GM10847 (cell line): ENCODE measurements around the gene DIP2C.

Experiments used
- POLR2A ChIP-seq: IDR thresholded peaks from 2 replicates; pipeline ENCODE4 v1.6.1; 2011; ENCODE audit not compliant: insufficient read length; ENCODE audit errors: extremely low read depth

Gene DIP2C

DNA sequence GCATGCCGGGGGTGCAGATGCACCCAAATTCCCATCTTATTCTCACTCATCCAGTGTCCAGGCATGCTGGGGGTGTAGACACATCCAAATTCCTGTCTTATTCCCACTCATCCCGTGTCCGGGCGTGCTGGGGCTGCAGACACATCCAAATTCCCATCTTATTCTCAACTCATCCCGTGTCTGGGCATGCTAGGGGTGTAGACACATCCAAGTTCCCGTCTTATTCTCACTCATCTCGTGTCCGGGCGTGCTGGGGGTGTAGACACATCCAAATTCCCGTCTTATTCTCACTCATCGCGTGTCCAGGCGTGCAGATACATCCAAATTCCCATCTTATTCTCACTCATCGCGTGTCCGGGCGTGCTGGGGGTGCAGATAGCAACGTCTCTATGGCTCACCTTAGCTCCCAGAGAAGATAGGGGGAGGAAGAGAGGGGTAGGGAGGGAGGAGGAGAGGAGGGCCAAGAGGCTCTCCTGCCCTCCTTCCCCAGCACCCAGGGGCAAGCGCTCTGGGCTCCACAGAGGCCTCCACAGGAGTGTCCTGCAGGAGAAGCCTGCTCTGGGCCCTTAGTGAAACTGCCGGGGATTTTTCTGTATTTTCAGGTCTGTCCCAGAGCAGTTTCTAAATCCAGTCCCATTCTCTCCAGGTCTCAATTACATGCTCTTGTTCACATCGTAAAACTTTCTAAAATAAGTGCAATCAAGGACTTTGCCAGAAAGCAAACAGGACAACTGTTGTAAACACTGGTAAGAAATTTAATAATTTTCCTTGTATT, 210.8 kb downstream of the DIP2C start:
- TF ChIP-seq POLR2A, result no peak

DNA sequence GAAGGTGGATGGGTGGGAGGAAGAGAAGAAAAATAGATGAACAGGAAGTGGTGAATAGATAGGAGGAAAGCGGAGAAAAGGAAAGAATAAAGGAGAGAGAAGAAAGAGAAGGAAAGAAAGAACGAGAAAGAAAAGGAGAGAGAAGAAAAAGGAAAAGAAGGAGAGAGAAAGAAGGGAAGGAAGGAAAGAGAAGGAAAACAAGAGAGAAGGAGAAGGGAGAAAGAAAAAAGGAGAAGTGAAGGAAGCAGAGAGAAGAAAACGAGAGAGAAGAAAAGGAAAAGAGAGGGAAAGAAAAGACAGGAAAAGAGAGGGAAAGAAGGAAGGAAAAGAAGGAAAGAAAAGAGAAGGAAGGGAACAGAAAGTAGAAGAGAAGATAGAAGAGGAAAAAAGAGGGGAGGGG, 211.8 kb downstream of the DIP2C start:
- TF ChIP-seq POLR2A, result no peak

DNA sequence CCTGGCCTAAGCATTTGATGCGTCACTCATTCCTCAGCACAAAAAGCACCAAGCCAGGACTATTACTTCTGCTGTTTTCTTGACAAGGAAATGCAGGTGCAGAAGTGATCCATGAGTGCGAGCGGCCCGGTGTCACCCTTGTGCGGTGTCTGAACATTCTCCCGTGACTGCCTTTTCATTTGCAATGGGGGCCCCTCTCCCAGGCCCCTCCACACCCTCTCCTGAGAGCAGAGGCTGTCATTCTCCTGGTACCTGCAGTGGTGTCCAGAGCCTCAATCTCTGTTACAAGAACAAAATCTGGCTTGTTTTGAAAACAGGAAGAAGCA, 213.1 kb downstream of the DIP2C start:
- no peak for TF ChIP-seq POLR2A

DNA sequence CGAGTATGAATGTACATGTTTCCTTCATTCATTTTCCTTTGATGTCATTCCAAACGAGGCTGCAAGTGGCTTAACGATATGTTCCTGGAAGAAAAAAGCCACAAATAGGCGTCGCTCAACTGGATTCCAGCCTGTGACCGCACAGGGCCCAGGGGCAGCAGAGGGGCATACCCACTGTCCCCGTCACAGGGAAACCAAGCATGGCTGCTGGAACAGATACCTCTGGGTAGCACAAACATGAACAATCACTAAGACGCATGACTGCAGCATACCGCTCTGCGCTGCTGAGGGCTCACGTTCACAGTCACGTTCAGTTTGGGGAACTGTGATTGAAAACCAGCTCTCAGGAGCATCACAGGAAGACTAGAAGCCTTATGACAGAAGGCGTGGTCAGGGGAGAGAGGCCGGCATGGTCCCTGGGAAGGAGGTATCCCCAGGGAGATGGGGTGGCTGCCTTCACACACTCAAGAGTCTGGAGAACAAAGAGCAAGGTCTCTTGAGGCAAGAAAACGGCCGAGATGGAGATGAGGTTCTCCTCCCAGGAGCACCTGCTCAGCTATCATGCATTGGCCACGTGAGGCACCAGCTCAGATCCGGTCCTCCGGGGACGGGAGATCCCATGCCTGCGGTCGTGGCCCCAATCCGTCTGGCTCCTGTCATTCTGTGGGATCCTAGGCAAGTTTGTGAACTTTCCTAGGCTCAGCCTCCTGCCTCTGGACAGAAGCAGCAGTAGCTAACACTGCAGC, 213.6 kb downstream of the DIP2C start:
- no peak for TF ChIP-seq POLR2A

DNA sequence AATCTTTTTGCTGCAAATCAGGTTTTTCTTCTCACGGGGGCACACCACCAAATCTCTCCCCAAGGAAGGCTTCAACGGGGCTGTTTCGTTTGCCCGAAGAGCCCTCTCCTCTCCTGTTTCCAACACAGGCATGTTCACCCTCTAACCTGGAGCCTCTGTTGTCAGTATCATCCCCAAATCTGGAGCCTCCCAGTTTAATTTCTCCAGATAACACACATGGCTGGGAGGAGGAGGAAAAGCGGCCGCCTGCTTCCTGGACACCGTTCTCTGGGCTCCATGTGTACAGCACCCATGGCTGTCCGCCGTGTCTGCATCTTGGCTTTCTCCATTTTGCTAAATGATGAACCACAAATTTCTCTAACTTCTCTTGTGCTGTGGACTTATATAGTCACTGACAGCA, 214.5 kb downstream of the DIP2C start:
- TF ChIP-seq POLR2A, result no peak

DNA sequence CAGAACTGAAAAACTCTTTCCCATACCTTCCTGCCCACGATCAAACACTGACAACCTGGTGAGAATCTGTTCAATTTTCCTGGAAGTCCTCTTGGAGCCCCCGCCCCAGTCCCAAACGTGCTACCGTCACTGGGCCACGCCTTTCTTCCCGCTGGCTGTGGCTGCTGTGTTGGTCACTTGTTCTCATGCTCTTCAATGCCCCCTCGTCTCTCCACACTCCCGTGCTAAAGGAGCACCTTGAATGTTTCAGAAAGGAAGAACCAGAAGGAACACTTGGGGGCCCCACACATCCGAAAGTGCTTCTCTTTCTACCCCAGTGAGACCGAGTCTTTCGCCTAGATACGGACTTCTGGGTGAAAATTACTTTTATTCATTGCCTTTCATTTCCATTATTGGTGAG, 215.1 kb downstream of the DIP2C start:
- no peak for TF ChIP-seq POLR2A

DNA sequence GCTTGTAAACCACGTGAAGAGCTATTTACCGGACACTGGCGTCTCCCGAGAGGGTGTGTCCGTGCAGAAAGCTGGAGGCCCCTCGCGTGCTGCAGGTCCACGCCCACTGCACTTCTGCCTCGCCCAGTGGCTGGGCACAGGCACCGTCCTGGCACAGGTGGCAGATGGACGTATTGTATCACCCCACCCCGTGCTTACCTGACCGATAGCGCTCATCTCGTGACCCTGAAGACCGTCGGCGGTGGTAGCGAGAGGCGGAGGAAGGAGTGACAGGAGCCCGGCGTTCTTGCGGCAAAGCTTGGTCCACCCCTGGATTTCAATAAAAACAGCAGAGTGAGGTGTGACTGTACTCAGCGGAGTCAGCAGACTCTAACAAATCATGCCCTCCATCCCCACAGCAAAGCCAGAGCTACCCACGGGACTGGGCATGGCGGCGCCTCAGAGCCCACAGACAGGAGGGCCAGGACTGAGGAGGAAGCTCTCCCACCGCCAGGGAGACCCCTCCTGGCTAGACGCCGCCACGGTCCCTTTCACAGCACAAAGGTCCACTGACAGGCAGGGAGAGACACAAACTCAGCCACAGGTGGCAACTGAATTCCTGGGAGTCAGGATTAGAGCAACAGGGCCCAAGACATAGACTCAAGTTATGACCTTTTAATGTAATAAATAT, 217.1 kb downstream of the DIP2C start:
- TF ChIP-seq POLR2A, result no peak

DNA sequence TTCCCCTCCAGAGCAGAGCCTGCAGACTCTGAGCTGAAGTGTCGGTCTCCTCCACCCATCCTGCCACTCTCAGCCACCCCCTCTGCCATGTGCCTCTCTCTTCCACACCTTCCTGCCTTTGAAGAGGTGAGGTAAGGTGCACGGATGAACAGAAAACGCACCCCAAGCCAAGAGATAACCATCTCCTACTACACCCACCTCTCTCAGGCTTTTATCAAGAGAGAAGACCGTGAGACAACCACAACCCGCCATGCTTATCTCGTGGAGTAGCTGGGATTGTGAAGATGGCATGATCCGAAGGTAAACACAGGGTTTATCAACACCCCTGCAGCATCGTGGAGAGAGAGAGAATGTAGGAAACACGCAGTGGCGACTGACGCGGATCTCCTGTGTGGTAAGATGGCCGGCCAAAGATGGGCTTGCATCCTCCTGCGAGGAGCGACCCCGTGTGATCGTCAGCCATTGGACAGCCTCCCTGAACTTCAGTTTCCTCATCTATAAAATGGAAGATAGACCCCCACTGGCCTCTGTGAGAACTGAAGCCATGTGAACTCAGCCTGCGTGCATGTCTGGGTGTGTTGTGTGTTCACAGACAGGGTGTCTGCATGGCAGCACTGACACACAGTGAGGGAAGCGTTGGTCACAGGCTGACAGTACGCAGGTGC, 219.0 kb downstream of the DIP2C start:
- TF ChIP-seq POLR2A, result no peak

DNA sequence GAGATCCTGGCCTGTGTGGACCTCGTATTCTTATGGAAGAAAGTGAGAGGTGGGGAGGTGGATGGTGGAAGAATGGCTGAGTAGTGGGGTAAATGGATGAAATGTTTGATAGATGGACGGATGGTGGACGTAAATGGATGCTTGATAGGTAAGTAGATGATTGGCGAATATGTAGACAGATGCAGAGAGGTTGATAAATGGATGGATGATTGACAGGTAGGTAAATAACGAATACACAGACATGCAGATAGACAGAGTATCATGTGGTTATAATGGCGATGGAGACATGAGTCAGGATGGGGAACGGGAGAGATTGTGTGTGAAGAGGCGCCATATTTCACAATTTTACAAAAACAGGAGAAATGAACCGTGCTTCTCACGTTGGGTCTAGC, 219.5 kb downstream of the DIP2C start:
- no peak for TF ChIP-seq POLR2A

DNA sequence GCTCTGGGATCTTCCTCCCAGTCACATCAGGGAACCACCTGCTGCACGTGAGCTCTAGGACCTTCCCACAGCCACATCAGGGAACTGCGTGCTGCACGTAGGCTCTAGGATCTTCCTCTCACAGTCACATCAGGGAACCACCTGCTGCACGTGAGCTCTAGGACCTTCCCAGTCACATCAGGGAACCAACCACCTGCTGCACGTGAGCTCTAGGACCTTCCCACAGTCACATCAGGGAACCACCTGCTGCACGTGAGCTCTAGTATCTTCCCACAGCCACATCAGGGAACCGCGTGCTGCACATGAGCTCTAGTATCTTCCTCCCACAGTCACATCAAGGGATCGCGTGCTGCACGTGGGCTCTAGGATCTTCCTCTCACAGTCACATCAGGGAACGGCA, 229.7 kb downstream of the DIP2C start:
- TF ChIP-seq POLR2A, result no peak

DNA sequence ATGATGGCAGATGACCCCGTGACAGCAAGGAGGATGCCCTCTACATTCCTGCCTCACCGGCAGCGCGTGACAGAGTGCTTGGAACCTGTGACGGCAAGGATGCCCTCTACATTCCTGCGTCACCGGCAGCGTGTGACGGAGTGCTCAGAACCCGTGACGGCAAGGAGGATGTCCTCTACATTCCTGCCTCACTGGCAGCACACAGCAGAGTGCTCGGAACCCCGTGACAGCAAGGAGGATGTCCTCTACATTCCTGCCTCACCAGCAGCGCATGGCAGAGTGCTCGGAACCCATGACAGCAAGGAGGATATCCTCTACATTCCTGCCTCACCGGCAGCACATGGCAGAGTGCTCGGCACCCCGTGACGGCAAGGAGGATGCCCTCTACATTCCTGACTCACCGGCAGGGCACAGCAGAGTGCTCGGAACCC, 231.0 kb downstream of the DIP2C start:
- no peak for TF ChIP-seq POLR2A

DNA sequence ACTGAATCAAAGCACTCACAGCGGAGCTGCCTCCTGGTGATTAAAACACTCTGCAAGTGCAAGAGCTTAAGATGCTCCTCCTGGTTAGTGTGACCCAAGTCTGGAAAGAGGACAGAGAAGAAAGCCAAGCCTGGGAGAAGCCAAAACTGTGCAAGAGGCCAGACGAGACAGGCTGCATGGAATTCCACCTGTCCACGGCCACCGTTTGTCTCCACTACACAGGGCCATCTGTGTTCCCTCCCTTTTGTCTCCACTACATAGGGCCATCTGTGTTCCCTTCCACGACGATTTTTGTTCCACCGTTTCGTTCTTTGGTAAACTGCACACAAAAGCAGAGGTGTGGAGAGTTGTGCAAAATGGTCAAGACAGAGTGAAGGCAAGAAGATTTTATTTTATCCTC, 233.0 kb downstream of the DIP2C start:
- TF ChIP-seq POLR2A, result no peak

DNA sequence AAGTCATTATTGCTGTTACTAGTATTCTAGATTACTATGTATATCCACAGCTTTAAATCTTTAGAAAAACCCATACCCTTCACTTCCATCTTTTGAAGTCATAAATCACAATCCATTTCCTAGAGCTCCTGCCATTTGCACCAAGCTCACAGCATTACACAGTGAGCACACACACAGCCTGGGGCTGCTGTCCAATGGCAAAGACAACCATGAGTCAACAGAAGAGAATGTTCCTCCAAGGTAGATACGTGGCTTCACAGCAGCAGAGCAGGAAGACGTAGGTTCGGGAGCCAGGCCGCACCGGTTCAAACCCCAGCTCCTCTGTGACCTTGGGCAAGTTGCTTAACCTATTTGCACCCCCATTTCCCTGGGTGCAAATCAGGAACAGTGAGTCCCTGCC, 234.6 kb downstream of the DIP2C start:
- TF ChIP-seq POLR2A, result no peak

DNA sequence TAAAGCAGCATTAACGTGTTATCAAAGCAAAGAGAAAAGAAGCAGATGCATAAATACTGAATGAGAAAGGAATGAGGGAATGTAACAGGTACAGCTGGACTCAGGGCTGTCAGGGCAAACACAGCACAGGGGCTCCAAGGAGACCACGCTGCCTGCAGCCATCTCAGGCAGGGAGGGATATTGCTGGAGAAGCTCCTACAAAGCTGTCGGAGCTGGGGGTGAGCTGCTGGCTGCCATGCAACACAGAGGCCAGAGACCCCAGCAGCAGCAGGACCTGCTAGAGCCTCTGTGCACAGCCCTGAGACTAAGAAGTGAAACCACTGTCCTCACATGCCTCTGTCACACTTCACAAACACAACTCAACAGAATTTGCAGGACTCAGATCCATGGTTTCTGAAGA, 235.8 kb downstream of the DIP2C start:
- TF ChIP-seq POLR2A, result no peak

DNA sequence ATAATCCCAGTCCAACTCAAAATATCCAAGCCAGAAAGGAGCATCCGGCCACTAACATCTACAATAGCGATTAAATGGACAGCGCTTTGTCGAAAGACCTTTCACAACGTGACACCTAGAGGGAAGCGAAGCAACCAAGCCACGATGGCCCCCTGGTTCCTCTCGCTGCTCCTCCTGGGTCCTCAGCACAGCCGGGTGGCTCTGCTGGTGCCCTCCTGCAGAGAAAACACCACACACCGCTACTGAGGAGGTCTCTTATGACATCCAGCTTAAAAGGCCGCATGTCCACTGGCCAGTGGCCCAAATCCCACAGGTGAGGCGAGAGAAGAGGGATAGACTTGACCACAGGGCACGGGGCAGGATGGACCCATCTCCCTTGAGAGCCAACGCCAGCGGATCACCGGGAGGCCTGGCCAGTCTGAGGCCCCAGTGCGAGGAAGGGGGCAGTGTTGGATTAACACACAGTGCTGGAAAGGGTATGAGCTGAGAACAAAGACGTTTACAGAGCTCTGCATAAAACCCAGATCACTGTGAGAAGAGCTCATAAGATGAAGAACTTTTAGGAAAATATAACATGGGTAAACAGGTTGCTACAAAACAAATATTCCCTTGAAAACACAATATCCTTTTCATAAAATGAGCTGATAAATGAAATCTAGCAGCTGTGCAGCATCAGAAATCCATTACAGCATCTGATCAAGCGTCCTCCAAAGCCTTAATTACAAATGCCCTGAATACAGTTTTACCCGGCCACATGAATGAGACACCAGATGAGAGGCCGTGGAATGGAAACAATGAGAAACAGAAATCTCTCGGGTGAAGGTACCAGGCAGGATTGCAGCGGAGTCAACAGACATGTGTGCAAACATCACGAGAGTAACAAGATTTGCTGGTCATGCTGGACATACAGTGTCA, 236.7 kb downstream of the DIP2C start:
- no peak for TF ChIP-seq POLR2A
